Keratinocyte (primary cell): ENCODE measurements around the gene OTP.

Source experiments
- EZH2 ChIP-seq: IDR thresholded peaks from one replicate; pipeline ENCODE4 v1.6.1; 2012; ENCODE audit warnings: inconsistent platforms, mild to moderate bottlenecking, low read length, moderate library complexity
- TF ChIP-seq, protein P1 (sequence below), 3 experiments: IDR thresholded peaks in 1 of 3; conservative IDR thresholded peaks in 1 of 3; optimal IDR thresholded peaks in 1 of 3; 2 replicates in 2 of 3; 3 replicates in 1 of 3; pipeline versions ENCODE3 to v1.5.1; 2011; ENCODE audit warnings: low read length in 3 of 3, mild to moderate bottlenecking in 3 of 3, moderate library complexity in 2 of 3, control low read depth in 1 of 3, inconsistent platforms in 1 of 3; ENCODE audit not compliant: insufficient read depth in 2 of 3; ENCODE audit errors: extremely low read depth in 1 of 3

DNA sequence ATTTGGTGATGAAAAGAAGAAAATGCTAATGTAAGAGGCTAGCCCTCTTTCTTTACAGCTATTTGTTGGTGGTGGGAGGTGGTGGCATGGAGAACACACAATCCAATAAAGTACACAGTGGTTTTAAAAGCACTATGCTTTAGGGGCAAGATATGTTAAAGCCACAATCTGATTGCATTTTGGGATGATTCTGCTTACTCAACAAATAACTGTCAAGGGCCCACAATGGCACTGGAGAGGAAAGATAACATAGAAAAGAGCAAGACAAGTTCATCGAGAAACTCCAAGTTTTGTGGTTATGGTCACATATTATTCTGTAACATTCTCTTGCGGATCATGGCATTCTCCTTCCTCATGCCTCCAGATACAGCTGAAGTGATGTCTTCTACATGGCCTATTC is 38.8 kb downstream of the OTP start:
- TF ChIP-seq, protein P1, sequence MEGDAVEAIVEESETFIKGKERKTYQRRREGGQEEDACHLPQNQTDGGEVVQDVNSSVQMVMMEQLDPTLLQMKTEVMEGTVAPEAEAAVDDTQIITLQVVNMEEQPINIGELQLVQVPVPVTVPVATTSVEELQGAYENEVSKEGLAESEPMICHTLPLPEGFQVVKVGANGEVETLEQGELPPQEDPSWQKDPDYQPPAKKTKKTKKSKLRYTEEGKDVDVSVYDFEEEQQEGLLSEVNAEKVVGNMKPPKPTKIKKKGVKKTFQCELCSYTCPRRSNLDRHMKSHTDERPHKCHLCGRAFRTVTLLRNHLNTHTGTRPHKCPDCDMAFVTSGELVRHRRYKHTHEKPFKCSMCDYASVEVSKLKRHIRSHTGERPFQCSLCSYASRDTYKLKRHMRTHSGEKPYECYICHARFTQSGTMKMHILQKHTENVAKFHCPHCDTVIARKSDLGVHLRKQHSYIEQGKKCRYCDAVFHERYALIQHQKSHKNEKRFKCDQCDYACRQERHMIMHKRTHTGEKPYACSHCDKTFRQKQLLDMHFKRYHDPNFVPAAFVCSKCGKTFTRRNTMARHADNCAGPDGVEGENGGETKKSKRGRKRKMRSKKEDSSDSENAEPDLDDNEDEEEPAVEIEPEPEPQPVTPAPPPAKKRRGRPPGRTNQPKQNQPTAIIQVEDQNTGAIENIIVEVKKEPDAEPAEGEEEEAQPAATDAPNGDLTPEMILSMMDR (optimal IDR thresholded peaks at IDR 0.05 in 1 of 3, IDR thresholded peaks at IDR 0.05 in 1 of 3, conservative IDR thresholded peaks at IDR 0.05 in 1 of 3; ENCODE audit: extremely low read depth in 1 of 3, insufficient read depth in 2 of 3, low read length in 3 of 3) = no peak
- TF ChIP-seq EZH2 = no peak
